Panc1 (cell line): Measurements from ENCODE around the gene LMBR1L. TPM values are rescaled to one million over a fixed set of nuclear protein-coding genes. Genes with fewer than 3 reads are reported as not detected.
A peak's percentile ranks its signal among the peaks of the same experiment; 100 is the strongest.

Source experiments
- ATAC-seq: fragments of 200-7000 bp; cut with Tn5 transposase; 2 replicates; pipeline ENCODE4 v1.9.1; 2020; ENCODE audit warnings: mild to moderate bottlenecking, moderate library complexity
- BruUV-seq: library from RNA; stranded (reverse); fragments of 400-500 nt; replicated peaks from 2 replicates; lab custom pipeline; 2021; lab: Mats Ljungman, UMichigan
- CTCF ChIA-PET: fragments of 300-600 bp; sonication (Branson Sonifier 250); formaldehyde crosslinking; loops from one replicate; lab custom pipeline; 2022; ENCODE audit warnings: antibody characterized with exemption; lab: Charles Lee
- POLR2A ChIA-PET: fragments of 300-600 bp; sonication (Branson Sonifier 250); formaldehyde crosslinking; loops from one replicate; lab custom pipeline; 2022; ENCODE audit warnings: antibody characterized with exemption; lab: Charles Lee
- DNase-seq: peaks from one replicate; pipeline ENCODE4 v3.0.0-alpha.2; 2010; ENCODE audit warnings: low read depth, low spot score
- H3K27ac ChIP-seq: 2 replicates; pipeline ENCODE4 v1.5.1; 2011; ENCODE audit warnings: mild to moderate bottlenecking, low read length, inconsistent platforms
- H3K27me3 ChIP-seq: fragments of 200-500 bp; sonication (Bioruptor generic); 2 replicates; pipeline ENCODE4 v1.6.0; 2014; ENCODE audit warnings: low read length, inconsistent platforms; ENCODE audit not compliant: control insufficient read depth, insufficient read depth
- H3K36me3 ChIP-seq: fragments of 200-500 bp; sonication (Bioruptor generic); 2 replicates; pipeline ENCODE4 v1.5.1; 2014; ENCODE audit warnings: inconsistent platforms, mild to moderate bottlenecking, low read length, moderate library complexity; ENCODE audit not compliant: control insufficient read depth, insufficient read depth
- H3K4me1 ChIP-seq: 2 replicates; pipeline ENCODE4 v1.5.1; 2011; ENCODE audit warnings: inconsistent platforms, mild to moderate bottlenecking, low read length, moderate library complexity; ENCODE audit not compliant: control insufficient read depth, insufficient read depth
- H3K4me3 ChIP-seq, 2 experiments: 2 replicates each; pipeline ENCODE4 v1.5.1; 2011 to 2012; ENCODE audit warnings: low read depth in 2 of 2, low read length in 2 of 2, mild to moderate bottlenecking in 2 of 2, inconsistent platforms in 1 of 2, moderate library complexity in 1 of 2
- H3K9me3 ChIP-seq: fragments of 200-500 bp; sonication (Bioruptor generic); 2 replicates; pipeline ENCODE4 v1.5.1; 2014; ENCODE audit warnings: low read depth, mild to moderate bottlenecking, inconsistent platforms, low read length, moderate library complexity; ENCODE audit not compliant: control insufficient read depth, insufficient read depth
- POLR2AphosphoS5 ChIP-seq: IDR thresholded peaks from 2 replicates; pipeline ENCODE4 v1.6.1; 2012; ENCODE audit warnings: mild to moderate bottlenecking, low read depth, low read length, moderate library complexity
- SIN3A ChIP-seq: IDR thresholded peaks from 2 replicates; pipeline ENCODE4 v1.6.1; 2012; ENCODE audit warnings: low read depth, mild to moderate bottlenecking, low read length, moderate library complexity, borderline replicate concordance; ENCODE audit not compliant: insufficient read depth
- TCF7L2 ChIP-seq: IDR thresholded peaks from 2 replicates; pipeline ENCODE4 v1.6.1; 2011; ENCODE audit warnings: mild to moderate bottlenecking, low read depth, low read length, inconsistent platforms
- in situ Hi-C: cut with HindIII; loops from 2 replicates; pipeline ENCODE4 v1.10.0; 2016; ENCODE audit warnings: low sequenced_read_pairs, low pct_unique_long_range_greater_than_20kb
- intact Hi-C: fragments of 100-400 bp; cut with micrococcal nuclease; formaldehyde crosslinking; loops from one replicate; pipeline ENCODE4 v1.10.0; 2022; ENCODE audit not compliant: unreplicated experiment
- total RNA-seq: library from RNA; stranded (reverse); gene quantifications from one replicate; pipeline ENCODE4 v1.2.1, GENCODE V29; 2021; ENCODE audit not compliant: unreplicated experiment
- TF ChIP-seq, protein P1 (sequence below), 2 experiments: IDR thresholded peaks; 2 replicates each; pipeline ENCODE4 v1.6.1; 2011 to 2012; ENCODE audit warnings: low read depth in 2 of 2, control low read depth in 1 of 2, low read length in 1 of 2, mild to moderate bottlenecking in 1 of 2, moderate library complexity in 1 of 2; ENCODE audit not compliant: insufficient read depth in 1 of 2
- TF ChIP-seq, protein P2 (sequence below): fragments of 450-650 bp; IDR thresholded peaks from 2 replicates; pipeline ENCODE4 v1.5.1; 2017; ENCODE audit warnings: mild to moderate bottlenecking

LMBR1L gene
- total RNA-seq, 1 experiment from 2014 or later: 34.4 TPM

DNA sequence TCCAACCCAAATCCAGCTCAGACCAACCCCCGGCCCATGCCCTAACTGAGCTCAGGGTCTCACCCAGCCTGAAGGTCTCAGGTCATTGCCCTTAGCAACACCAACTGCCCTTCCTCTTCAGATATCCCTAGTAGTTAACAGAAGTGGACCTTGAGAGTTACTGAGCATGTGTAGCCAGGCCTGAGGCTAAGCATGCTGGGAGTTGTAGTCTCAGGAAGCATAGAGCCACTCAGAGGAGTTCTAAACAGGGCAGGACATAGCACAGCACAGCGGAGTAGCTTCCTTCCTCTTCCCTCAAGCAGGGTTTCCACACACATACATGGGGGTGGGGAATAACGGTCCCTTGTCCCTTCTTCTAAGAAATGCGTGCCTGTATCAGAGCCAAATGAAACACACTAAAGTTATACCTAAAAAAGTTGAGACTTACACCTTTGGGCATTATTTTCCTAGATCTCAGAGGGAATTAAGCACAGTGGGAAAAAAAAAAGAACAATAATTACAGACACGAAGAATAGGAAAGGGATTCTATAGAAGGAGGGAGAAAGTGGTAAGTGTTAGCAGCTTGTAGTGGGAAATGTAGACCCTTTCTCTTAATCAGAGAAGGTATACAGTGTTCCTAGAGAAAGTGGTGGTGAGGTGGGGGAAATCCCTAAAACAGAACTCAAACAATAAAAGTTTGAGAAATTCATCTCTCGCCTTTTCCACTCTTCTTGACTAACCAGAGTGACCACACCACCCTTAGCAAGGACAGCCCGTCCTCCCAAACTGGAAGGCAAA is 54.5 kb downstream of the LMBR1L start:
- no peaks in the 10 kb centered on the region for H3K9me3 ChIP-seq
- TF ChIP-seq TCF7L2: no peak
- BruUV-seq: no TSS peak
- 0 out of 2 replicates have a peak overlapping the region, but pooled peaks have one; percentile 48 for H3K27ac ChIP-seq
- in situ Hi-C loops (no loop called here), intact Hi-C loops (no loop called here)
- H3K36me3 ChIP-seq: peaks cover 17% of the 10 kb centered on the region
- peaks cover 28% of the 10 kb centered on the region for H3K4me1 ChIP-seq
- no peak for DNase-seq
- ChIA-PET POLR2A (interaction anchor here (0.5 to 0.6 kb wide), 2 partner anchors 44 to 59 kb away, joined by 5 to 10 read pairs; no protein-coding TSS in a partner anchor), CTCF (no interaction called here)
- no peak overlapping the region; a peak in 1 of 4 replicates for H3K4me3 ChIP-seq
- peak; percentile 57 for ATAC-seq
- H3K27me3 ChIP-seq: no peaks in the 10 kb centered on the region

- in situ Hi-C loops (no loop called here), intact Hi-C loops (no loop called here)
- H3K9me3 ChIP-seq: no peaks in the 10 kb centered on the region
- ChIA-PET CTCF (no interaction called here), POLR2A (no interaction called here)
- TF ChIP-seq, protein P1, sequence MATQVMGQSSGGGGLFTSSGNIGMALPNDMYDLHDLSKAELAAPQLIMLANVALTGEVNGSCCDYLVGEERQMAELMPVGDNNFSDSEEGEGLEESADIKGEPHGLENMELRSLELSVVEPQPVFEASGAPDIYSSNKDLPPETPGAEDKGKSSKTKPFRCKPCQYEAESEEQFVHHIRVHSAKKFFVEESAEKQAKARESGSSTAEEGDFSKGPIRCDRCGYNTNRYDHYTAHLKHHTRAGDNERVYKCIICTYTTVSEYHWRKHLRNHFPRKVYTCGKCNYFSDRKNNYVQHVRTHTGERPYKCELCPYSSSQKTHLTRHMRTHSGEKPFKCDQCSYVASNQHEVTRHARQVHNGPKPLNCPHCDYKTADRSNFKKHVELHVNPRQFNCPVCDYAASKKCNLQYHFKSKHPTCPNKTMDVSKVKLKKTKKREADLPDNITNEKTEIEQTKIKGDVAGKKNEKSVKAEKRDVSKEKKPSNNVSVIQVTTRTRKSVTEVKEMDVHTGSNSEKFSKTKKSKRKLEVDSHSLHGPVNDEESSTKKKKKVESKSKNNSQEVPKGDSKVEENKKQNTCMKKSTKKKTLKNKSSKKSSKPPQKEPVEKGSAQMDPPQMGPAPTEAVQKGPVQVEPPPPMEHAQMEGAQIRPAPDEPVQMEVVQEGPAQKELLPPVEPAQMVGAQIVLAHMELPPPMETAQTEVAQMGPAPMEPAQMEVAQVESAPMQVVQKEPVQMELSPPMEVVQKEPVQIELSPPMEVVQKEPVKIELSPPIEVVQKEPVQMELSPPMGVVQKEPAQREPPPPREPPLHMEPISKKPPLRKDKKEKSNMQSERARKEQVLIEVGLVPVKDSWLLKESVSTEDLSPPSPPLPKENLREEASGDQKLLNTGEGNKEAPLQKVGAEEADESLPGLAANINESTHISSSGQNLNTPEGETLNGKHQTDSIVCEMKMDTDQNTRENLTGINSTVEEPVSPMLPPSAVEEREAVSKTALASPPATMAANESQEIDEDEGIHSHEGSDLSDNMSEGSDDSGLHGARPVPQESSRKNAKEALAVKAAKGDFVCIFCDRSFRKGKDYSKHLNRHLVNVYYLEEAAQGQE (IDR thresholded peaks at IDR 0.05; ENCODE audit: insufficient read depth in 1 of 2, low read depth in 2 of 2, low read length in 1 of 2): no peak
- TF ChIP-seq TCF7L2: no peak
- TF ChIP-seq, protein P2, sequence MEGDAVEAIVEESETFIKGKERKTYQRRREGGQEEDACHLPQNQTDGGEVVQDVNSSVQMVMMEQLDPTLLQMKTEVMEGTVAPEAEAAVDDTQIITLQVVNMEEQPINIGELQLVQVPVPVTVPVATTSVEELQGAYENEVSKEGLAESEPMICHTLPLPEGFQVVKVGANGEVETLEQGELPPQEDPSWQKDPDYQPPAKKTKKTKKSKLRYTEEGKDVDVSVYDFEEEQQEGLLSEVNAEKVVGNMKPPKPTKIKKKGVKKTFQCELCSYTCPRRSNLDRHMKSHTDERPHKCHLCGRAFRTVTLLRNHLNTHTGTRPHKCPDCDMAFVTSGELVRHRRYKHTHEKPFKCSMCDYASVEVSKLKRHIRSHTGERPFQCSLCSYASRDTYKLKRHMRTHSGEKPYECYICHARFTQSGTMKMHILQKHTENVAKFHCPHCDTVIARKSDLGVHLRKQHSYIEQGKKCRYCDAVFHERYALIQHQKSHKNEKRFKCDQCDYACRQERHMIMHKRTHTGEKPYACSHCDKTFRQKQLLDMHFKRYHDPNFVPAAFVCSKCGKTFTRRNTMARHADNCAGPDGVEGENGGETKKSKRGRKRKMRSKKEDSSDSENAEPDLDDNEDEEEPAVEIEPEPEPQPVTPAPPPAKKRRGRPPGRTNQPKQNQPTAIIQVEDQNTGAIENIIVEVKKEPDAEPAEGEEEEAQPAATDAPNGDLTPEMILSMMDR: no peak
- TF ChIP-seq POLR2AphosphoS5: no peak
- no peak for TF ChIP-seq SIN3A
- no peak for ATAC-seq
- no peak overlapping the region for H3K27ac ChIP-seq
- BruUV-seq: no TSS peak
- H3K4me1 ChIP-seq: peaks cover 28% of the 10 kb centered on the region
- DNase-seq: no peak
- H3K4me3 ChIP-seq: no peak overlapping the region
- peaks cover 17% of the 10 kb centered on the region for H3K36me3 ChIP-seq
- H3K27me3 ChIP-seq: no peaks in the 10 kb centered on the region
These were observed 55.6 kb downstream of the LMBR1L start for GRCh38 chr12:49055092-49055491.

GRCh38 chr12:49054524-49054923 is 56.1 kb downstream of the LMBR1L start:
- no peak overlapping the region for H3K27ac ChIP-seq
- no TSS peak for BruUV-seq
- peaks cover 28% of the 10 kb centered on the region for H3K4me1 ChIP-seq
- no peaks in the 10 kb centered on the region for H3K9me3 ChIP-seq
- intact Hi-C loops (no loop called here), in situ Hi-C loops (no loop called here)
- DNase-seq (no peak), ATAC-seq (no peak)
- H3K36me3 ChIP-seq: peaks cover 21% of the 10 kb centered on the region
- ChIA-PET POLR2A (no interaction called here), CTCF (no interaction called here)
- H3K27me3 ChIP-seq: no peaks in the 10 kb centered on the region
- TF ChIP-seq SIN3A (no peak), POLR2AphosphoS5 (no peak), TCF7L2 (no peak)
- TF ChIP-seq, protein P2: no peak
- TF ChIP-seq, protein P1 (IDR thresholded peaks at IDR 0.05; ENCODE audit: insufficient read depth in 1 of 2, low read depth in 2 of 2, low read length in 1 of 2): no peak
- H3K4me3 ChIP-seq: no peak overlapping the region
